K562 (cell line): Measurements from ENCODE around the gene CLIC1. TPM values are rescaled to one million over a fixed set of nuclear protein-coding genes. Genes with fewer than 3 reads are reported as not detected.

Experiments
- BRF2 ChIP-seq: IDR thresholded peaks from 3 replicates; pipeline ENCODE4 v1.6.1; 2011; ENCODE audit warnings: borderline replicate concordance, mild to moderate bottlenecking; ENCODE audit not compliant: insufficient read length, insufficient read depth
- FOXA1 ChIP-seq: fragments of 450-650 bp; IDR thresholded peaks from 2 replicates; pipeline ENCODE4 v1.6.1; 2016; ENCODE audit warnings: mild to moderate bottlenecking, borderline replicate concordance
- HBP1 ChIP-seq: fragments of 450-650 bp; formaldehyde crosslinking; IDR thresholded peaks from 2 replicates; pipeline ENCODE4 v1.4.0; 2022; ENCODE audit warnings: missing genetic modification characterization
- MEF2A ChIP-seq: IDR thresholded peaks from 2 replicates; pipeline ENCODE4 v1.6.1; 2011; ENCODE audit warnings: low read depth, mild to moderate bottlenecking, low read length, moderate library complexity; ENCODE audit not compliant: control insufficient read depth
- TCF3 ChIP-seq: sonication (generic); formaldehyde crosslinking; IDR thresholded peaks from 2 replicates; pipeline ENCODE4 v1.4.0; 2020; ENCODE audit warnings: mild to moderate bottlenecking, missing genetic modification reagents
- ZBTB8A ChIP-seq: fragments of 450-650 bp; IDR thresholded peaks from 2 replicates; pipeline ENCODE4 v1.6.1; 2018; ENCODE audit warnings: mild to moderate bottlenecking, moderate library complexity; ENCODE audit not compliant: partially characterized antibody
- ZNF217 ChIP-seq: sonication (generic); formaldehyde crosslinking; IDR thresholded peaks from 2 replicates; pipeline ENCODE4 v1.8.0; 2022; ENCODE audit warnings: mild to moderate bottlenecking, missing genetic modification reagents
- ZNF408 ChIP-seq: fragments of 250-450 bp; sonication (Bioruptor Pico); IDR thresholded peaks from 2 replicates; pipeline ENCODE4 v1.4.0; 2020; ENCODE audit warnings: low read depth, mild to moderate bottlenecking, moderate library complexity
- polyA plus RNA-seq, 8 experiments: library from polyadenylated mRNA; depleted of rRNA in 4 of 8; stranded (reverse) in 5 of 8; unstranded in 3 of 8; fragments of >200 nt; fragmentation: Nextera tagmentation in 2 of 8; fragmentation: Illumina TruSeq in 1 of 8; extraction: Ambion mirVana in 2 of 8; extraction: Trizol in 1 of 8; gene quantifications; 2 replicates each; pipeline versions ENCODE4 v1.2.1 to v1.2.3, GENCODE V29; 2011 to 2014; ENCODE audit warnings: inconsistent platforms in 1 of 8, missing spikeins in 1 of 8
- total RNA-seq, 7 experiments: library from RNA; depleted of rRNA in 6 of 7; stranded (reverse); fragments of >200 nt in 6 of 7; fragmentation: Illumina TruSeq in 2 of 7; extraction: Trizol in 2 of 7; gene quantifications; 2 replicates each; pipeline versions ENCODE4 v1.2.1 to v1.2.3, GENCODE V29; 2011 to 2021; ENCODE audit warnings: low replicate concordance in 1 of 7
- TF ChIP-seq, protein P1 (sequence below): fragments of 200-600 bp; sonication (generic); IDR thresholded peaks from one replicate; pipeline ENCODE4 v1.6.1; 2012; ENCODE audit warnings: mild to moderate bottlenecking, low read depth, low read length, inconsistent platforms

Gene CLIC1
- total and polyA plus RNA-seq, 9 of the 15 experiments (the other 6 are each of a cell fraction or from before 2014, with no cell fraction given), result 1,267 to 2,419 (median 1,808) TPM

- TF ChIP-seq HBP1 (peak; percentile 83), ZBTB8A (no peak), TCF3 (peak; percentile 91), ZNF408 (CRISPR knock-in tag) (no peak), ZNF217 (no peak), BRF2 (no peak), FOXA1 (no peak), MEF2A (no peak)
- TF ChIP-seq, protein P1, sequence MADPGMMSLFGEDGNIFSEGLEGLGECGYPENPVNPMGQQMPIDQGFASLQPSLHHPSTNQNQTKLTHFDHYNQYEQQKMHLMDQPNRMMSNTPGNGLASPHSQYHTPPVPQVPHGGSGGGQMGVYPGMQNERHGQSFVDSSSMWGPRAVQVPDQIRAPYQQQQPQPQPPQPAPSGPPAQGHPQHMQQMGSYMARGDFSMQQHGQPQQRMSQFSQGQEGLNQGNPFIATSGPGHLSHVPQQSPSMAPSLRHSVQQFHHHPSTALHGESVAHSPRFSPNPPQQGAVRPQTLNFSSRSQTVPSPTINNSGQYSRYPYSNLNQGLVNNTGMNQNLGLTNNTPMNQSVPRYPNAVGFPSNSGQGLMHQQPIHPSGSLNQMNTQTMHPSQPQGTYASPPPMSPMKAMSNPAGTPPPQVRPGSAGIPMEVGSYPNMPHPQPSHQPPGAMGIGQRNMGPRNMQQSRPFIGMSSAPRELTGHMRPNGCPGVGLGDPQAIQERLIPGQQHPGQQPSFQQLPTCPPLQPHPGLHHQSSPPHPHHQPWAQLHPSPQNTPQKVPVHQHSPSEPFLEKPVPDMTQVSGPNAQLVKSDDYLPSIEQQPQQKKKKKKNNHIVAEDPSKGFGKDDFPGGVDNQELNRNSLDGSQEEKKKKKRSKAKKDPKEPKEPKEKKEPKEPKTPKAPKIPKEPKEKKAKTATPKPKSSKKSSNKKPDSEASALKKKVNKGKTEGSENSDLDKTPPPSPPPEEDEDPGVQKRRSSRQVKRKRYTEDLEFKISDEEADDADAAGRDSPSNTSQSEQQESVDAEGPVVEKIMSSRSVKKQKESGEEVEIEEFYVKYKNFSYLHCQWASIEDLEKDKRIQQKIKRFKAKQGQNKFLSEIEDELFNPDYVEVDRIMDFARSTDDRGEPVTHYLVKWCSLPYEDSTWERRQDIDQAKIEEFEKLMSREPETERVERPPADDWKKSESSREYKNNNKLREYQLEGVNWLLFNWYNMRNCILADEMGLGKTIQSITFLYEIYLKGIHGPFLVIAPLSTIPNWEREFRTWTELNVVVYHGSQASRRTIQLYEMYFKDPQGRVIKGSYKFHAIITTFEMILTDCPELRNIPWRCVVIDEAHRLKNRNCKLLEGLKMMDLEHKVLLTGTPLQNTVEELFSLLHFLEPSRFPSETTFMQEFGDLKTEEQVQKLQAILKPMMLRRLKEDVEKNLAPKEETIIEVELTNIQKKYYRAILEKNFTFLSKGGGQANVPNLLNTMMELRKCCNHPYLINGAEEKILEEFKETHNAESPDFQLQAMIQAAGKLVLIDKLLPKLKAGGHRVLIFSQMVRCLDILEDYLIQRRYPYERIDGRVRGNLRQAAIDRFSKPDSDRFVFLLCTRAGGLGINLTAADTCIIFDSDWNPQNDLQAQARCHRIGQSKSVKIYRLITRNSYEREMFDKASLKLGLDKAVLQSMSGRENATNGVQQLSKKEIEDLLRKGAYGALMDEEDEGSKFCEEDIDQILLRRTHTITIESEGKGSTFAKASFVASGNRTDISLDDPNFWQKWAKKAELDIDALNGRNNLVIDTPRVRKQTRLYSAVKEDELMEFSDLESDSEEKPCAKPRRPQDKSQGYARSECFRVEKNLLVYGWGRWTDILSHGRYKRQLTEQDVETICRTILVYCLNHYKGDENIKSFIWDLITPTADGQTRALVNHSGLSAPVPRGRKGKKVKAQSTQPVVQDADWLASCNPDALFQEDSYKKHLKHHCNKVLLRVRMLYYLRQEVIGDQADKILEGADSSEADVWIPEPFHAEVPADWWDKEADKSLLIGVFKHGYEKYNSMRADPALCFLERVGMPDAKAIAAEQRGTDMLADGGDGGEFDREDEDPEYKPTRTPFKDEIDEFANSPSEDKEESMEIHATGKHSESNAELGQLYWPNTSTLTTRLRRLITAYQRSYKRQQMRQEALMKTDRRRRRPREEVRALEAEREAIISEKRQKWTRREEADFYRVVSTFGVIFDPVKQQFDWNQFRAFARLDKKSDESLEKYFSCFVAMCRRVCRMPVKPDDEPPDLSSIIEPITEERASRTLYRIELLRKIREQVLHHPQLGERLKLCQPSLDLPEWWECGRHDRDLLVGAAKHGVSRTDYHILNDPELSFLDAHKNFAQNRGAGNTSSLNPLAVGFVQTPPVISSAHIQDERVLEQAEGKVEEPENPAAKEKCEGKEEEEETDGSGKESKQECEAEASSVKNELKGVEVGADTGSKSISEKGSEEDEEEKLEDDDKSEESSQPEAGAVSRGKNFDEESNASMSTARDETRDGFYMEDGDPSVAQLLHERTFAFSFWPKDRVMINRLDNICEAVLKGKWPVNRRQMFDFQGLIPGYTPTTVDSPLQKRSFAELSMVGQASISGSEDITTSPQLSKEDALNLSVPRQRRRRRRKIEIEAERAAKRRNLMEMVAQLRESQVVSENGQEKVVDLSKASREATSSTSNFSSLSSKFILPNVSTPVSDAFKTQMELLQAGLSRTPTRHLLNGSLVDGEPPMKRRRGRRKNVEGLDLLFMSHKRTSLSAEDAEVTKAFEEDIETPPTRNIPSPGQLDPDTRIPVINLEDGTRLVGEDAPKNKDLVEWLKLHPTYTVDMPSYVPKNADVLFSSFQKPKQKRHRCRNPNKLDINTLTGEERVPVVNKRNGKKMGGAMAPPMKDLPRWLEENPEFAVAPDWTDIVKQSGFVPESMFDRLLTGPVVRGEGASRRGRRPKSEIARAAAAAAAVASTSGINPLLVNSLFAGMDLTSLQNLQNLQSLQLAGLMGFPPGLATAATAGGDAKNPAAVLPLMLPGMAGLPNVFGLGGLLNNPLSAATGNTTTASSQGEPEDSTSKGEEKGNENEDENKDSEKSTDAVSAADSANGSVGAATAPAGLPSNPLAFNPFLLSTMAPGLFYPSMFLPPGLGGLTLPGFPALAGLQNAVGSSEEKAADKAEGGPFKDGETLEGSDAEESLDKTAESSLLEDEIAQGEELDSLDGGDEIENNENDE, result no peak
Observed at GRCh38 chr6:31690231-31691077, 45.9 kb downstream of the CLIC1 start (continued).
